Measurements from ENCODE around the gene VPS8. TPM values are rescaled to one million over a fixed set of nuclear protein-coding genes. Genes with fewer than 3 reads are reported as not detected.

The VPS8 gene
- total RNA-seq, 1 experiment from 2014 or later: 31.4 TPM

- no peak for DNase-seq (ENCODE audit: low read depth)
These were observed 245.9 kb downstream of the VPS8 start for GRCh38 chr3:185057829-185058228.

GRCh38 chr3:185058796-185059195 is 246.8 kb downstream of the VPS8 start:
- no peak for DNase-seq (ENCODE audit: low read depth)

GRCh38 chr3:185059766-185060165 is 247.8 kb downstream of the VPS8 start:
- DNase-seq (ENCODE audit: low read depth): no peak

GRCh38 chr3:185060655-185061054 is 248.7 kb downstream of the VPS8 start:
- no peak for DNase-seq (ENCODE audit: low read depth)

GRCh38 chr3:185062191-185062590 is 250.2 kb downstream of the VPS8 start:
- DNase-seq (ENCODE audit: low read depth): no peak

GRCh38 chr3:185063431-185063830 is 251.5 kb downstream of the VPS8 start:
- no peak for DNase-seq (ENCODE audit: low read depth)

- DNase-seq (ENCODE audit: low read depth): no peak
These were observed 253.1 kb downstream of the VPS8 start for GRCh38 chr3:185065059-185065458.

GRCh38 chr3:185066251-185066650 is 254.3 kb downstream of the VPS8 start:
- DNase-seq (ENCODE audit: low read depth): no peak

- DNase-seq (ENCODE audit: low read depth): no peak
These were observed 255.2 kb downstream of the VPS8 start for GRCh38 chr3:185067173-185067572.

- DNase-seq (ENCODE audit: low read depth): no peak
These were observed 257.4 kb downstream of the VPS8 start for GRCh38 chr3:185069037-185070030.

- peak; percentile 38 for DNase-seq (ENCODE audit: low read depth)
These were observed 258.7 kb downstream of the VPS8 start for GRCh38 chr3:185070491-185071286.

- no peak for DNase-seq (ENCODE audit: low read depth)
These were observed 259.4 kb downstream of the VPS8 start for GRCh38 chr3:185071287-185071800.

GRCh38 chr3:185075547-185075946 is 263.6 kb downstream of the VPS8 start:
- DNase-seq (ENCODE audit: low read depth): no peak

- DNase-seq (ENCODE audit: low read depth): no peak
These were observed 264.3 kb downstream of the VPS8 start for GRCh38 chr3:185076219-185076618.

- no peak for DNase-seq (ENCODE audit: low read depth)
These were observed 267.7 kb downstream of the VPS8 start for GRCh38 chr3:185079625-185080024.

- DNase-seq (ENCODE audit: low read depth): no peak
These were observed 269.6 kb downstream of the VPS8 start for GRCh38 chr3:185081521-185081920.

- no peak for DNase-seq (ENCODE audit: low read depth)
These were observed 270.2 kb downstream of the VPS8 start for GRCh38 chr3:185082149-185082548.

- no peak for DNase-seq (ENCODE audit: low read depth)
These were observed 270.9 kb downstream of the VPS8 start for GRCh38 chr3:185082829-185083228.

- DNase-seq (ENCODE audit: low read depth): no peak
These were observed 272.4 kb downstream of the VPS8 start for GRCh38 chr3:185084402-185084801.

GRCh38 chr3:185084901-185085300 is 272.9 kb downstream of the VPS8 start:
- DNase-seq (ENCODE audit: low read depth): peak; percentile 71

- DNase-seq (ENCODE audit: low read depth): peak; percentile 16
These were observed 275.5 kb downstream of the VPS8 start for GRCh38 chr3:185087419-185087818.

- DNase-seq (ENCODE audit: low read depth): peak; percentile 22
These were observed 277.4 kb downstream of the VPS8 start for GRCh38 chr3:185089343-185089742.
